NCI-H446 treated with DMSO at 0.1 percent for 48 hours (cell line): ENCODE data around the gene PRKAG1.

Source experiments
- DNase-seq: peaks from one replicate; lab custom pipeline; 2025; lab: John Stamatoyannopoulos, UW

PRKAG1 gene

GRCh38 chr12:49031573-49032161, 13.1 kb upstream of the PRKAG1 start:
- DNase-seq: no peak

DNA sequence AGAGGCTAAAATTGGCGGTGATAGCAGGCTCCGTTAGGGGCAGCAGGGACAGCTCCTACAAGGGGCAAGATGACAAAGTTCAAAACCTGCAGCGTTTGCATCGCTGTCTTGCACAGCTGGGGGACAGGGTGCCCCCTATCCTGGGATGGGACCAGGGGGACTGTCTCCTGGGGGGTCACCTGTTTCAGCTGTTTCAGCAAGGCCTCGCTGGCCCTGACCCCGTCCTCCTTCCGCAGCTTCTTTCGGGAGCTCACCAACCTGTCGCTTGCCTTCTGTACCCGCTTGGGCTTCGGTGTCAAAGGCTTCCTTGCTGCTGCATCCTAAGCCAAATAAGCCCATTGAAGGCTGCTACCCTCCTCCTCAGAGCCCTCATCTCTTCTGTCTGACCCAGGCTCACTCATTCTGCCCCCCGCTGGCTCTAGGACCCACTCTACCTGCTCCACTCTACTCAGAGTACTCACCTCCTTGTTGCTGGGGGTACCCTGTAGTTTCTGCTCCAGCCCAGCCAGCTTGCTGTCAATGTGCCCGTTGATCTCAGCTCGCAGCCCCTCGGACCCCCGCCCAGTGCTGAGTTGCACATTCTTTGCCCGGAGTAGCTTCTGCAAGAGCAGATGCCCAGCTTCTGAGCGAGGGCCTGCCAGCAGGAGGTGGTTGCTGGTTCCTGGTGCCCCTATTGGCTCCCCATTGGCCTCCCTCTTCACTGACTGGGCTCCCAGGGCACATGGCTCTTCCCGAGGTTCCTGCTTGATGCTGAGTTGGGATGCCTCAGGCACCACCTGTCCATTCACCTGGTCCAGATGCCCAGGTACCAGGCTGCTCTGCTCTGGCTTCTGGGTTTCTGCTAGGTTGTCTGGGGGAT, 12.4 kb upstream of the PRKAG1 start:
- no peak for DNase-seq

DNA sequence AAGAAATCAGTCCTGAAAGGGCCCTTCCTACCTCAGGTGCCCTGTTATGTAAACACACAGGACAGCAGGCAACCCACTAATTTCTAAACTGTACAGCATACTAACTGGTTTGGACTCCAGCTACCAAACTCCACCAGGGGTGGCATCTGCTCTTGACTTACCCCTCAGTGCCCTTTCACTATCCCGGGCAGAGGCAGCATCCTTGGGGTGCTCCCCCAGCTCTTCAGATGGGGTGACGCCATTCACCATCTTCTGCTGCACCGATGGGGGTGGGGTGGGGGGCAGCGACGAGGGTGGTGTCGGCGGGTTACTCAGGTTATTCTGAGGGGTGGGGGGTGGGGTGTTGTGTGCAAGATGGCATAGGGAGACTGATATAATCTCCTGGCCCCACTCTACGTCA, 11.5 kb upstream of the PRKAG1 start:
- no peak for DNase-seq

DNA sequence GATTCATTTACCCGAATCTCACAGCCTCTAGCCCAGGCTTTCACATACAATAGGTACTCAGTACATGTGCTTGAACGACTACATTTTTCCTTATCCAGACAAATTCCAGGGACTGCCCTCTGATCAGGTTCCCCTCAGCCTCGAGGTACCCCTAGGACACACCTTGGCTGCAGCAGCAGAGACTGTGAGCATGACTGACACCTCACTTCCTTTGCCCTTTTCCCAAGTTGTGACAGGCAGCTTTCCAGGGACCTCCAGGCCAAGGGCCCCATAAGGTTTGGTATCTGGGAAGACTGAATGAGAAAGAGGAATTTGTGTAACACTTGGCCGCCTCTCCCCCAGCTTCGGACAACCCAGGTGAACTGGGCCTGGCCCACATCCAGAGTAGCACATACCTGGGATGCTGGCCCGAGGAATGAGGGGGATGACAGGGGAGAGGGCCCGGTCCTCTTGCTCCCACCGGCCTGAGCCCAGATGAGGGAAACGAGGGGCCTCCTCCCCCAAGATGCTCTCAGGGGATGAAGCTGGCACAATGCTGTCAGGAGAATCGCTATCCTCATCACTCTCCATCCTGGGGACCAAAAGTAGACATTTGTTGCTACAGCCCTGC, 10.2 kb upstream of the PRKAG1 start:
- no peak for DNase-seq

GRCh38 chr12:49027846-49028555, 9.4 kb upstream of the PRKAG1 start:
- no peak for DNase-seq

- no peak for DNase-seq
Measured at GRCh38 chr12:49026678-49027480, 8.3 kb upstream of the PRKAG1 start.

GRCh38 chr12:49026101-49026500, 7.5 kb upstream of the PRKAG1 start:
- DNase-seq: no peak

DNA sequence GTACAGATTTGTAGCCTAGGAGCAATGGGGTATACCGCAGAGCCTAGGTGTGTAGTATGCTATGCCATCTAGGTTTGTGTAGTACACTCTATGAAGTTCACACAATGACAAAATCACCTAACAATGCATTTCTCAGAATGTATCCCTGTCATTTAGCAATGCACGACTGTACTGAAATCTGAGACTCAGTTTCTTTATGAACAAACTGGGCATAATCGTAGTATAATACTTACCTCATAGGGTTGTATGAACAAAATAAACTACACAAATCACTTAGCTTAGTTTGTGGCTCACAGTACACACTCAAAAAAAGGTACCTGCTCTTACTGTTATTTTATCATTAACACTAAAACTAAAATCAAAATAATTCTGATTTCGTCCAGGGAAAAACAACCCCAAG, 6.9 kb upstream of the PRKAG1 start:
- no peak for DNase-seq

DNA sequence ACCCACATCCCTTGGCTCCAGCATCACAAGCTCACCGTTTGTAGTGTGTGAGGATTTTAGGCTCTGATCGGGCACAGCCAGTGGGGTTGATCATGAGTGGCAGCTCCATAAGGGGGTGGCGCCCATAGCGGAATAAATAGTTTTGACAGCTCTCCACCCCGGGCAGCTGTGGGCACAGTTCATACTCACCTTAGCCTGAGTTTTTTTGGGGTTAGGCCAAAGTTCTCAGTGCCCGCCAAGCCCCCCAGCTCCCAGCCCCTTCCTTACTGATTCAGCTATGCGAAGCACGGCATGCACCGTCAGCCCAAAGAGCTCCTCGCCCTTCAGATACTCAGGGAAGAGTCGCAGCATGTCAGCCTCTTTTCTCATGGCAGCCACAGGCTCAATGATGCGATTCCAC, 6.0 kb upstream of the PRKAG1 start:
- no peak for DNase-seq

- DNase-seq: no peak
Measured at GRCh38 chr12:49023812-49024211, 5.2 kb upstream of the PRKAG1 start.

DNA sequence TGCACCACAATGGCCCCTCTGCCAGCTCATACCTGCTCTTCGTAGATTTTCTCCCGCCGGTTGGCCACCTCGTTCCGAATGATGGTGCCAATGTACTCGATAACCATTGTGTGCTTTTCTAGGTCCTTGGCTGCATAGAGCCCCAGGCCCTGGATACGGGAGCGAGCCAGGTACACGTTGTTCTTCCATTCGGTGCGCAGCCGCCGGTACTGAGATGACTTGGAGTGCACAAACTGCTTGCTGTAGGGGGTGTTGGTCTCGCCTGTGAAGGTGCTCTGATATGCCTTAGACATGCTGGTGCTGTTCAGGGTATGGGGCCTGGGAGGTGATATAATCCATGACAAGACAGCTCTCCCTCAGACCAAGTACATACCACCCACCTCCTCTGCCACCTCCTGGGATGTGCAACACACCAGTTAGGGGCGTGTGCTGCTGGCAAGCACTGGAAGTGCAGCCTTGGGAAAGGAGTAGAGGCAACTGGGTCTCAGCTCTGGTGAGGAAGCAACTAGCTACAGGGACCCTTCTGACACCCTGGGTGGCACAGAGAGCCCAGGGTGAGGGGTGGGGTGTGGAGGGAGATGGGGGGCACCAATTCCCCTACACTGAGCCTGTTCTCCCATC, 4.1 kb upstream of the PRKAG1 start:
- DNase-seq: no peak

- DNase-seq: no peak
Measured at GRCh38 chr12:49021292-49021915, 2.8 kb upstream of the PRKAG1 start.

DNA sequence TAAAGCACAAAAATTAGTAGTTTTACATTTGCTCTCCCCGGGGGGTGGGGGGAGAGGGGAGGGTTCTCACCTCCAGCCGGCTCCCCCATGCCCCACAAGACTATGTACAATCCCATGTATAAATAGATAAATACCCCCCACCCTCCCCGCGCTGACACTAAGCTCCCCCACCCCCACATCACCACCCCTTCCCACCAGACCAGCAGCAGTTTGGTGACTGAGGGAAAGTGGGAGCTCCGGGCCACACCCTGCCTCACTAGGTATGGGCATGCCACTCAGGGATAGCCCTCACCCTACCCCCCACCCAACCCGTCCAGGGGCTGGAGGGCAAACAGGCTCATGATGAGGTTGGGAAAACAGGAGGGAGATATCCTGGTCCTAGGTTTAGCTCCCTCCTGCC, 1.9 kb upstream of the PRKAG1 start:
- no peak for DNase-seq

- no peak for DNase-seq
Measured at GRCh38 chr12:49019443-49020324, 1.1 kb upstream of the PRKAG1 start.

DNA sequence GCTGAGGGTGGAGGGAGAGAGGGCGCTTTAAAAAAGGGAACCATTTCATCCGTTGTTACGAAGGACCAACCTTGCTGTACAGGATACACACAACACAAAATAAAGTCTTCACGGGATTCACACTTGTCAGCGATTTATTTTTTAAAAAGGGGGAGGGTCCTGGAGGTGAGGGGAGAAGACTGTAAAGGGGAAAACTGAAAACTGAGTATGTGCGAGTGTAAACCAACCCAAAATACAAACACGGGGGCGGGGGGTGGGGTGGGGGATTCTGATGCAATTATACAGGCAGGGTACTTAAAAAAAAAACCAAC, 499 bp upstream of the PRKAG1 start:
- DNase-seq: no peak

DNA sequence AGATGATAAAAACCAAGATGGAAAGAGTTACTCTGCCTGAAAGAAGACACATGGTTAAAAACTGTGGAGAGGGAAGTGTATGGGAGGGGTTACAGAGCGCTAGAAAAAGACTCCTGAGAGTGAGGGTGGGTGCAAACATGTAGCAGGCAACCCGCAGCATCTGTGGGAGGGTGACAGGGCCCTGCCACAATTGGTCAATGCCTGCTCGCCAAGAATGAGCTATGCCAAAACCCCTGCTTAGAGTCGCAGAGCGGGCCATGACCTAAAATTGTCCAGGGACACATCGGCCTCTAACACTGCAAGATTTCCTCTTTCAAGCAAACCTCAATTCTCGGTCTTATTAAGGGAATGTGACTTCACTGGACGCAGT, 700 bp downstream of the PRKAG1 start:
- DNase-seq: no peak

- DNase-seq: no peak
Measured at GRCh38 chr12:49015196-49015595, 3.4 kb downstream of the PRKAG1 start.

- DNase-seq: no peak
Measured at GRCh38 chr12:49014547-49014946, 4.0 kb downstream of the PRKAG1 start.

- no peak for DNase-seq
Measured at GRCh38 chr12:49013428-49013827, 5.1 kb downstream of the PRKAG1 start.

GRCh38 chr12:49012739-49013138, 5.8 kb downstream of the PRKAG1 start:
- DNase-seq: no peak
